ENCODE results near the gene WDR72.

The WDR72 gene

GRCh38 chr15:53536479-53537120, 222.9 kb downstream of the WDR72 start:
- DNase-seq (ENCODE audit: low read depth in 2 of 3, low spot score in 1 of 3): no peak

- no peak for DNase-seq (ENCODE audit: low read depth in 2 of 3, low spot score in 1 of 3)
These were observed 223.6 kb downstream of the WDR72 start for GRCh38 chr15:53535886-53536285.

- DNase-seq (ENCODE audit: low read depth in 2 of 3, low spot score in 1 of 3): no peak
These were observed 225.2 kb downstream of the WDR72 start for GRCh38 chr15:53534105-53534839.

- no peak for DNase-seq (ENCODE audit: low read depth in 2 of 3, low spot score in 1 of 3)
These were observed 228.7 kb downstream of the WDR72 start for GRCh38 chr15:53530761-53531160.

- DNase-seq (ENCODE audit: low read depth in 2 of 3, low spot score in 1 of 3): no peak
These were observed 231.5 kb downstream of the WDR72 start for GRCh38 chr15:53527996-53528395.

GRCh38 chr15:53525894-53526293, 233.6 kb downstream of the WDR72 start:
- DNase-seq (ENCODE audit: low read depth in 2 of 3, low spot score in 1 of 3): no peak

GRCh38 chr15:53522991-53523390, 236.5 kb downstream of the WDR72 start:
- no peak for DNase-seq (ENCODE audit: low read depth in 2 of 3, low spot score in 1 of 3)

- DNase-seq (ENCODE audit: low read depth in 2 of 3, low spot score in 1 of 3): no peak
These were observed 238.5 kb downstream of the WDR72 start for GRCh38 chr15:53520996-53521395.

GRCh38 chr15:53513431-53513830, 246.0 kb downstream of the WDR72 start:
- no peak for DNase-seq (ENCODE audit: low read depth in 2 of 3, low spot score in 1 of 3)

- no peak for DNase-seq (ENCODE audit: low read depth in 2 of 3, low spot score in 1 of 3)
These were observed 247.4 kb downstream of the WDR72 start for GRCh38 chr15:53512029-53512428.

- DNase-seq (ENCODE audit: low read depth in 2 of 3, low spot score in 1 of 3): no peak
These were observed 248.3 kb downstream of the WDR72 start for GRCh38 chr15:53511175-53511574.

- no peak for DNase-seq (ENCODE audit: low read depth in 2 of 3, low spot score in 1 of 3)
These were observed 253.1 kb downstream of the WDR72 start for GRCh38 chr15:53506370-53506769.

- DNase-seq (ENCODE audit: low read depth in 2 of 3, low spot score in 1 of 3): no peak
These were observed 260.5 kb downstream of the WDR72 start for GRCh38 chr15:53498996-53499395.

GRCh38 chr15:53490341-53490740, 269.1 kb downstream of the WDR72 start:
- no peak for DNase-seq (ENCODE audit: low read depth in 2 of 3, low spot score in 1 of 3)

GRCh38 chr15:53482055-53482454, 277.4 kb downstream of the WDR72 start:
- DNase-seq (ENCODE audit: low read depth in 2 of 3, low spot score in 1 of 3): no peak

GRCh38 chr15:53477981-53478766, 281.3 kb downstream of the WDR72 start:
- DNase-seq (ENCODE audit: low read depth in 2 of 3, low spot score in 1 of 3): no peak

- DNase-seq (ENCODE audit: low read depth in 2 of 3, low spot score in 1 of 3): no peak
These were observed 285.6 kb downstream of the WDR72 start for GRCh38 chr15:53473886-53474285.

GRCh38 chr15:53473435-53473834, 286.0 kb downstream of the WDR72 start:
- no peak for DNase-seq (ENCODE audit: low read depth in 2 of 3, low spot score in 1 of 3)

- no peak for DNase-seq (ENCODE audit: low read depth in 2 of 3, low spot score in 1 of 3)
These were observed 286.6 kb downstream of the WDR72 start for GRCh38 chr15:53472883-53473282.

GRCh38 chr15:53472210-53472609, 287.3 kb downstream of the WDR72 start:
- DNase-seq (ENCODE audit: low read depth in 2 of 3, low spot score in 1 of 3): no peak

GRCh38 chr15:53470743-53471142, 288.7 kb downstream of the WDR72 start:
- DNase-seq (ENCODE audit: low read depth in 2 of 3, low spot score in 1 of 3): no peak

GRCh38 chr15:53469422-53469821, 290.0 kb downstream of the WDR72 start:
- no peak for DNase-seq (ENCODE audit: low read depth in 2 of 3, low spot score in 1 of 3)
